GM18505 (cell line): ENCODE data around the gene PRPF39.
"Not testable (repeated sequence)": the region's sequence is repeated elsewhere in the genome, so short reads cannot be mapped to it uniquely, and the experiment has no call there.

Source experiments
- ATAC-seq: cut with Tn5 transposase; IDR thresholded peaks from one replicate; pipeline ENCODE4 v1.9.1; 2021; ENCODE audit not compliant: unreplicated experiment
- POLR2A ChIP-seq: IDR thresholded peaks from 4 replicates; pipeline ENCODE4 v1.6.1; 2011; ENCODE audit warnings: borderline replicate concordance; ENCODE audit not compliant: insufficient read depth, insufficient read length; ENCODE audit errors: extremely low read depth

PRPF39 gene

GRCh38 chr14:45065956-45066355 is 18.0 kb upstream of the PRPF39 start:
- no peak for TF ChIP-seq POLR2A

GRCh38 chr14:45066667-45067066 is 17.2 kb upstream of the PRPF39 start:
- ATAC-seq, result no peak
- no peak for TF ChIP-seq POLR2A

More at GRCh38 chr14:45065956-45066355, 18.0 kb upstream of the PRPF39 start:
- ATAC-seq, result no peak

DNA sequence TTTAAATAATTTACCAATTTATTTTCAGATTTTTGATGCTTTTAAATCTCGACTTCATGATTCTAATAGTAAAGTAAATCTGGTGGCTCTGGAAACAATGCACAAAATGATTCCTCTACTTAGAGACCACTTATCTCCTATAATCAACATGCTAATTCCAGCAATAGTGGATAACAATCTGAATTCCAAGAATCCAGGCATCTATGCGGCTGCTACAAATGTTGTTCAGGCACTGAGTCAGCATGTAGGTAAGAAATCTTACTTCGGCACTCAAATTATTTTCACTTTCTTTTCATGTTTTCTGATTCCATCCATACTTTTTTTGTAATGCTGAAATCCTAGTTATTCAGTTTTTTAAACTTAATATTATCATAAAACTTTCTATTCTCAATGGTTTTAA is 15.5 kb upstream of the PRPF39 start:
- no peak for TF ChIP-seq POLR2A
- ATAC-seq, result no peak

DNA sequence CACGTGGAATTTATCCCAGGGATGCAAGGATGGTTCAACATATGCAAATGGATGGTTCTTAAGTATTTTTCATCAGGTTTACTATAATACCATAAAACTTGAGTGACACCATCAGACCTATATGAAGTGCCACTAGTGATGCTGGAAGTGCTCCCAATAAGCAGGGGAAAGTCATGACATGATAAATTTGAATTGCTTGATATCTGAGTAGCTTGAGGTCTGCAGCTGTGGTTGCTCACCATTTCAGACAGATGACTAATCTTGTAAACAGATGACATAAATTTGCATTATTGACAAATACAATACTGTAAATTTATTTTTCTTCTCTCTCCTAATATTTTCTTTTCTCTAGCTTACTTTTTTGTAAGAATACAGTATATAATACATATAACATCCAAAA is 13.7 kb upstream of the PRPF39 start:
- TF ChIP-seq POLR2A, result no peak
- no peak for ATAC-seq

- no peak for ATAC-seq
- no peak for TF ChIP-seq POLR2A
Observed at GRCh38 chr14:45072126-45072525, 11.8 kb upstream of the PRPF39 start.

- no peak for ATAC-seq
- no peak for TF ChIP-seq POLR2A
Observed at GRCh38 chr14:45073231-45073879, 10.6 kb upstream of the PRPF39 start.

DNA sequence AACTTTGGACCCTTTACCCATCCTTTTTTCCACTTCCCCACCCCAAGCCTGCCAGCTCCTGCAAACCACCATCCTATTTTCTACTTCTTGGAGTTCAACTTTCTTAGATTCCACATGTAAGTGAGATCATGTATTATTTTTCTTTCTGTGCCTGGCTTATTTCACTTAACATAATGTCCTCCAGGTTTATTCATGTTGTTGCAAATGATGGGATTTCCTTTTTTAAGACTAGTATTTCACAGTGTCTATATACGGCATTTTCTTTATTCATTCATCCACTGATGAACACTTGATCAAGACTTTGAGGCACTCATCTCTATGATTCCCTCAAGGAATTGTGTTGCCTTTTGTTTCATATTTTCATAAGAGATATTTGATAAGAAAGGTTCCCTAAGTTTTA is 5.6 kb upstream of the PRPF39 start:
- no peak for ATAC-seq
- TF ChIP-seq POLR2A, result no peak

DNA sequence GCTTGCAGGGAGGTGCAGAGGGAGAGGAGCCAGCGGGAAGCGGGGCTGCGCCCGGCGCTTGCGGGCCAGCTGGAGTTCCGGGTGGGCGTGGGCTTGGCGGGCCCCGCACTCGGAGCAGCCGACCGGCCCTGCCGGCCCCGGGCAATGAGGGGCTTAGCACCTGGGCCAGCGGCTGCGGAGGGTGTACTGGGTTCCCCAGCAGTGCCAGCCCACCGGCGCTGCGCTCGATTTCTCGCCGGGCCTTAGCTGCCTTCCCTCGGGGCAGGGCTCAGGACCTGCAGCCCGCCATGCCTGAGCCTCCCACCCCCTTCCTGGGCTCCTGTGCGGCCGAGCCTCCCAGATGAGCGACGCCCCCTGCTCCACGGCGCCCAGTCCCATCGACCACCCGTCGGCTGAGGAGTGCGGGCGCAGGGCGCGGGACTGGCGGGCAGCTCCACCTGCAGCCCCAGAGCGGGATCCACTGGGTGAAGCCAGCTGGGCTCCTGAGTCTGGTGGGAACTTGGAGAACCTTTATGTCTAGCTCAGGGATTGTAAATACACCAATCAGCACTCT is 3.4 kb upstream of the PRPF39 start:
- ATAC-seq, result not testable (repeated sequence)

DNA sequence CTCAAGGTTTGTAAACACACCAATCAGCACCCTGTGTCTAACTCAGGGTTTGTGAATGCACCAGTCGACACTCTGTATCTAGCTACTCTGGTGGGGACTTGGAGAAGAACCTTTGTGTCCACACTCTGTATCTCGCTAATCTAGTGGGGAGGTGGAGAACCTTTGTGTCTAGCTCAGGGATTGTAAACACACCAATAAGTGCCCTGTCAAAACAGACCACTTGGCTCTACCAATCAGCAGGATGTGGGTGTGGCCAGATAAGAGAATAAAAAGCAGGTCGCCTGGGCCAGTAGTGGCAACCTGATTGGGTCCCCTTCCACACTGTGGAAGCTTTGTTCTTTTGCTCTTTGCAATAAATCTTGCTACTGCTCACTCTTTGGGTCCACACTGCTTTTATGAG is 2.8 kb upstream of the PRPF39 start:
- ATAC-seq, result not testable (repeated sequence)

- no peak for TF ChIP-seq POLR2A
- no peak for ATAC-seq
Observed at GRCh38 chr14:45082420-45082819, 1.5 kb upstream of the PRPF39 start.

- no peak for TF ChIP-seq POLR2A
- ATAC-seq, result no peak
Observed at GRCh38 chr14:45083617-45083975, 320 bp upstream of the PRPF39 start.

- ATAC-seq, result no peak
- no peak for TF ChIP-seq POLR2A
Observed at GRCh38 chr14:45084946-45085346, 1.0 kb downstream of the PRPF39 start.

- TF ChIP-seq POLR2A, result no peak
- ATAC-seq, result peak; percentile 71
Observed at GRCh38 chr14:45089813-45090212, 5.9 kb downstream of the PRPF39 start.

DNA sequence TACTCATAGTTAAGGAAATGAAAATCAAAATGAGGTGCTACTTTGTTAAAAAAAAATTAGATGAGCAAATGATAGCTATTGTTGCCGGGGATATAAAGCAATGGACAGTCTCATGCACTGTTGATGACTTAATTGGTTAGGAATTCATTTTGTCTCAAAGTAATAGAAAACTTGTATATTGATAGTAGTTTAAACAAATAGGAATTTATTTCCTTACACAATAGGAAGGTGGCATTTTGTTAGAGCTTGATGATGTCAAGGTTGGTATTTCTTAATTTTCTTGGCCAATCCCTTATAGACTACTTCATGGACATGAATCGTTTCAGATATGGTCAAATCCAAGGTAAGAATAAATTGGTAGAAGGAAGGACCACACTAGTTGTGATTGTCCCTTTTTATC is 7.8 kb downstream of the PRPF39 start:
- no peak for ATAC-seq
- no peak for TF ChIP-seq POLR2A

GRCh38 chr14:45094275-45094674 is 10.4 kb downstream of the PRPF39 start:
- no peak for TF ChIP-seq POLR2A
- ATAC-seq, result no peak
